Activated CD4-positive, alpha-beta T cell treated with anti-CD3 and anti-CD28 coated beads for 4 hours (primary cell): ENCODE data around the gene TERB1.

ENCODE experiments used
- DNase-seq, 2 donors: peaks; one replicate each; pipeline ENCODE4 v3.0.0-alpha.2; 2020

The TERB1 gene

GRCh38 chr16:66801320-66802105 lies at the start of gene TERB1:
TSS of gene TERB1 (minus strand) at chr16:66801584. CDS start at chr16:66796798, 4,786 bp downstream.
- DNase-seq, result no peak

- DNase-seq, result no peak
These were observed 48.9 kb upstream of the TERB1 start for GRCh38 chr16:66850115-66850815.

- no peak for DNase-seq
These were observed 48.2 kb upstream of the TERB1 start for GRCh38 chr16:66849549-66849948.

- DNase-seq, result no peak
These were observed 47.6 kb upstream of the TERB1 start for GRCh38 chr16:66849021-66849420.

- no peak for DNase-seq
These were observed 46.8 kb upstream of the TERB1 start for GRCh38 chr16:66848172-66848571.

GRCh38 chr16:66847533-66848067 lies 46.2 kb upstream of the TERB1 start:
- no peak for DNase-seq

GRCh38 chr16:66846831-66847230 lies 45.4 kb upstream of the TERB1 start:
- no peak for DNase-seq

GRCh38 chr16:66846266-66846665 lies 44.9 kb upstream of the TERB1 start:
- DNase-seq, result no peak

- DNase-seq, result no peak
These were observed 44.4 kb upstream of the TERB1 start for GRCh38 chr16:66845791-66846221.

- no peak for DNase-seq
These were observed 43.7 kb upstream of the TERB1 start for GRCh38 chr16:66845080-66845410.

GRCh38 chr16:66844342-66845079 lies 43.1 kb upstream of the TERB1 start, which contains the start of gene CA7:
TSS of gene CA7 (plus strand) at chr16:66844414. CDS start at chr16:66844488, 74 bp downstream.
- DNase-seq, result no peak

- no peak for DNase-seq
These were observed 42.6 kb upstream of the TERB1 start for GRCh38 chr16:66844009-66844341.

GRCh38 chr16:66843191-66843590 lies 41.8 kb upstream of the TERB1 start:
- no peak for DNase-seq

- DNase-seq, result no peak
These were observed 41.4 kb upstream of the TERB1 start for GRCh38 chr16:66842765-66843164.

GRCh38 chr16:66841366-66841765 lies 40.0 kb upstream of the TERB1 start:
- DNase-seq, result no peak

GRCh38 chr16:66840883-66841282 lies 39.5 kb upstream of the TERB1 start:
- DNase-seq, result no peak

GRCh38 chr16:66834746-66835145 lies 33.4 kb upstream of the TERB1 start:
- no peak for DNase-seq

- DNase-seq, result no peak
These were observed 31.4 kb upstream of the TERB1 start for GRCh38 chr16:66832661-66833305.

GRCh38 chr16:66832190-66832589 lies 30.8 kb upstream of the TERB1 start:
- DNase-seq, result no peak

GRCh38 chr16:66830422-66831404 lies 29.3 kb upstream of the TERB1 start, which contains the start of gene NAE1:
TSS of gene NAE1 (minus strand) at chr16:66830976. CDS start at chr16:66830899, 77 bp downstream.
- peak; percentile 85 to 86 for DNase-seq

- no peak for DNase-seq
These were observed 22.6 kb upstream of the TERB1 start for GRCh38 chr16:66824006-66824405.

GRCh38 chr16:66814734-66815133 lies 13.3 kb upstream of the TERB1 start:
- DNase-seq, result no peak
